CD8-positive, alpha-beta memory T cell (primary cell): ENCODE measurements around the gene CEP57. TPM values are rescaled to one million over a fixed set of nuclear protein-coding genes. Genes with fewer than 3 reads are reported as not detected.
A peak's percentile ranks its signal among the peaks of the same experiment; 100 is the strongest.
"Not testable (repeated sequence)": the region's sequence is repeated elsewhere in the genome, so short reads cannot be mapped to it uniquely, and the experiment has no call there.

Experiments
- CTCF ChIA-PET: fragments of 350-600 bp; sonication (Branson Sonifier 250); formaldehyde crosslinking; loops from one replicate; lab custom pipeline; 2021; ENCODE audit warnings: antibody characterized with exemption; lab: Charles Lee
- POLR2A ChIA-PET: fragments of 350-600 bp; sonication (Branson Sonifier 250); formaldehyde crosslinking; loops from one replicate; lab custom pipeline; 2021; ENCODE audit warnings: antibody characterized with exemption; lab: Charles Lee
- DNase-seq, 5 donors: peaks; one replicate each; pipeline versions ENCODE4 v3.0.0 to v3.0.0-alpha.2; 2020 to 2022; ENCODE audit warnings: mixed read lengths in 1 of 5
- H3K27ac ChIP-seq: one replicate; pipeline ENCODE4 v1.7.0; 2013; ENCODE audit warnings: low read depth, mild to moderate bottlenecking, low read length, moderate library complexity
- H3K27me3 ChIP-seq: 2 replicates; pipeline ENCODE4 v1.7.0; 2013; ENCODE audit warnings: low read length, mild to moderate bottlenecking; ENCODE audit not compliant: insufficient read depth, poor library complexity, severe bottlenecking
- H3K36me3 ChIP-seq: 2 replicates; pipeline ENCODE4 v1.7.0; 2013; ENCODE audit warnings: mild to moderate bottlenecking, low read length, moderate library complexity; ENCODE audit not compliant: insufficient read depth
- H3K4me1 ChIP-seq: 2 replicates; pipeline ENCODE4 v1.7.0; 2013; ENCODE audit warnings: mild to moderate bottlenecking, low read length, moderate library complexity; ENCODE audit not compliant: insufficient read depth
- H3K4me3 ChIP-seq: 2 replicates; pipeline ENCODE4 v1.7.0; 2013; ENCODE audit warnings: mild to moderate bottlenecking, low read length
- H3K9me3 ChIP-seq: 2 replicates; pipeline ENCODE4 v1.7.0; 2013; ENCODE audit warnings: mild to moderate bottlenecking, low read length
- H3K27ac Mint-ChIP-seq, 8 donors: one replicate each; pipeline ENCODE4 v1.8.0; 2020 to 2021; ENCODE audit warnings: mixed read lengths in 8 of 8, mild to moderate bottlenecking in 6 of 8, inconsistent platforms in 3 of 8, moderate library complexity in 3 of 8
- H3K27me3 Mint-ChIP-seq, 2 donors: one replicate each; pipeline ENCODE4 v1.8.0; 2020 to 2021; ENCODE audit warnings: mixed read lengths in 2 of 2, mild to moderate bottlenecking in 1 of 2, moderate library complexity in 1 of 2
- H3K36me3 Mint-ChIP-seq, 3 donors: one replicate each; pipeline ENCODE4 v1.8.0; 2020 to 2021; ENCODE audit warnings: mixed read lengths in 3 of 3, inconsistent platforms in 1 of 3, mild to moderate bottlenecking in 1 of 3
- H3K4me1 Mint-ChIP-seq, 3 donors: one replicate each; pipeline ENCODE4 v1.8.0; 2020 to 2021; ENCODE audit warnings: mixed read lengths in 3 of 3, inconsistent platforms in 1 of 3, mild to moderate bottlenecking in 1 of 3
- H3K4me3 Mint-ChIP-seq, 7 donors: one replicate each; pipeline ENCODE4 v1.8.0; 2020 to 2021; ENCODE audit warnings: mixed read lengths in 7 of 7, mild to moderate bottlenecking in 6 of 7, moderate library complexity in 4 of 7, inconsistent platforms in 2 of 7
- H3K9me3 Mint-ChIP-seq, 5 donors: one replicate each; pipeline ENCODE4 v1.8.0; 2020 to 2022; ENCODE audit warnings: mixed read lengths in 5 of 5, mild to moderate bottlenecking in 3 of 5, moderate library complexity in 2 of 5, inconsistent platforms in 1 of 5
- polyA plus RNA-seq: library from polyadenylated mRNA; unstranded; fragments of 300-500 nt; fragmentation: Illumina TruSeq; gene quantifications from one replicate; pipeline ENCODE4 v1.2.3, GENCODE V29; 2021
- total RNA-seq, 2 experiments: library from RNA; stranded (reverse); gene quantifications; one replicate each; pipeline ENCODE4 v1.2.3, GENCODE V29; 2021

Gene CEP57
- total and polyA plus RNA-seq, 3 experiments from 2014 or later = 46.1 to 64.4 (median 63.7) TPM

DNA sequence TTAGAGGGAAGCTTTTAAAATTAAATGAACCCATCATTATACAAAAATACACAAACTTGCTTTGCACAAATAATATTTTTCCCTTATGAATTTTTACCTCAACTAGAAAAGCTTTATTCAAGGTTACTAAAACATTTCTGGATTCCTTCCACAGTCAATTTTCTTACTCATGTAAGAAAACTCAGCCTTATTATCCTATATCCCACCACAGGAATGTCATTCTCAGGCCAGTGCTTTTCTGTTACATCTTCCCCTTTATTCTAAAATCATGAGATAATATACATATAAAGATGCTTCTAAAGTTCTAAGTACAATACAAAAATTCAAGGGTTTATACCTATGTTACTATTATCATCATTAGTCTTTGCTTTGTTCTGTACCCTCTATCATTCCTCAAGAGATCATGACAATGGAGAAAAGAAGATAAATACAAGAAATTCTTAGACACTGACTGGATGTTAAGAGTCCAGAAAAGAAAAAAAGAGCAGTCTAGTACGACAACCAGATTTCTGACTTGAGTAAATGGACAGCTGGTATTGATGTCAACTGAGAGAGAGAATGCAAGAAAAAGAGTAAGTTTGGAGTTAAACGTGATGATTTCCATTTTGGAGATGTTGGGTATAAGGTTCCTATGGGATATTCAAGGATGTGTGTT is 73.3 kb downstream of the CEP57 start:
- Mint-ChIP-seq H3K9me3 (no peaks in the 10 kb centered on the region), H3K4me3 (no peak overlapping the region), H3K4me1 (peaks cover 0 to 1% (median 0%) of the 10 kb centered on the region in 3 donors), H3K27ac (peak overlapping the region in 1 of 8 donors; percentile 21), H3K27me3 (no peaks in the 10 kb centered on the region), H3K36me3 (peaks cover 0 to 52% (median 6%) of the 10 kb centered on the region in 3 donors)
- Histone ChIP-seq H3K4me1 (no peaks in the 10 kb centered on the region), H3K36me3 (no peaks in the 10 kb centered on the region), H3K27me3 (no peaks in the 10 kb centered on the region), H3K27ac (no peak overlapping the region), H3K9me3 (no peaks in the 10 kb centered on the region), H3K4me3 (no peak overlapping the region)
- POLR2A ChIA-PET = no interaction called here
- CTCF ChIA-PET = interaction anchor here (1.4 kb wide), 1 partner anchor 20 kb away, joined by 3 read pairs; no protein-coding TSS in a partner anchor
- no peak for DNase-seq

- H3K4me3 ChIP-seq = no peak overlapping the region
- H3K27ac Mint-ChIP-seq = no peak overlapping the region
- peaks cover 0 to 1% (median 0%) of the 10 kb centered on the region in 3 donors for H3K4me1 Mint-ChIP-seq
- no peaks in the 10 kb centered on the region for H3K4me1 ChIP-seq
- no peaks in the 10 kb centered on the region for H3K27me3 ChIP-seq
- H3K36me3 Mint-ChIP-seq = peaks cover 0 to 30% (median 2%) of the 10 kb centered on the region in 3 donors
- H3K4me3 Mint-ChIP-seq = no peak overlapping the region
- POLR2A ChIA-PET = no interaction called here
- CTCF ChIA-PET = no interaction called here
- no peaks in the 10 kb centered on the region for H3K27me3 Mint-ChIP-seq
- no peak overlapping the region for H3K27ac ChIP-seq
- no peaks in the 10 kb centered on the region for H3K36me3 ChIP-seq
- DNase-seq = no peak
- H3K9me3 Mint-ChIP-seq = no peaks in the 10 kb centered on the region
- no peaks in the 10 kb centered on the region for H3K9me3 ChIP-seq
These were observed 76.8 kb downstream of the CEP57 start for GRCh38 chr11:95867105-95867504.

- CTCF ChIA-PET, H3K27me3 ChIP-seq, H3K27me3 Mint-ChIP-seq, H3K27ac Mint-ChIP-seq, H3K36me3 ChIP-seq, H3K36me3 Mint-ChIP-seq, H3K9me3 ChIP-seq, H3K4me1 Mint-ChIP-seq, H3K9me3 Mint-ChIP-seq, H3K4me1 ChIP-seq, POLR2A ChIA-PET, DNase-seq, H3K4me3 Mint-ChIP-seq, H3K27ac ChIP-seq, H3K4me3 ChIP-seq: not testable (repeated sequence)
These were observed 80.6 kb downstream of the CEP57 start for GRCh38 chr11:95870877-95871276.

GRCh38 chr11:95877291-95877690 is 87.0 kb downstream of the CEP57 start:
- POLR2A ChIA-PET = no interaction called here
- H3K4me3 Mint-ChIP-seq = no peak overlapping the region

More at GRCh38 chr11:95877291-95877690, 87.0 kb downstream of the CEP57 start:
- Mint-ChIP-seq H3K36me3 (peaks cover 7 to 28% (median 14%) of the 10 kb centered on the region in 3 donors), H3K27me3 (no peaks in the 10 kb centered on the region), H3K4me1 (no peaks in the 10 kb centered on the region), H3K27ac (no peak overlapping the region), H3K9me3 (peaks cover 0 to 2% (median 0%) of the 10 kb centered on the region in 5 donors)
- Histone ChIP-seq H3K27me3 (no peaks in the 10 kb centered on the region), H3K9me3 (no peaks in the 10 kb centered on the region), H3K27ac (no peak overlapping the region), H3K4me1 (no peaks in the 10 kb centered on the region), H3K36me3 (no peaks in the 10 kb centered on the region), H3K4me3 (no peak overlapping the region)
- DNase-seq = no peak
- CTCF ChIA-PET = no interaction called here

Other genes starting within 250 kb of the CEP57 start
- gene FAM76B, start 716 bp upstream of the CEP57 start, total RNA-seq = 10 to 100 TPM; 33.9 to 35.8 TPM
- gene FAM76B, start 716 bp upstream of the CEP57 start, polyA plus RNA-seq = 14.7 TPM
- 10 to 100 TPM; 46.4 to 50.1 TPM for gene MTMR2, start 133.6 kb downstream of the CEP57 start, total RNA-seq
- gene MTMR2, start 133.6 kb downstream of the CEP57 start, polyA plus RNA-seq = 17.2 TPM